ENCODE results near the gene TAMM41.
"Not testable (repeated sequence)": the region's sequence is repeated elsewhere in the genome, so short reads cannot be mapped to it uniquely, and the experiment has no call there.

Gene TAMM41

DNA sequence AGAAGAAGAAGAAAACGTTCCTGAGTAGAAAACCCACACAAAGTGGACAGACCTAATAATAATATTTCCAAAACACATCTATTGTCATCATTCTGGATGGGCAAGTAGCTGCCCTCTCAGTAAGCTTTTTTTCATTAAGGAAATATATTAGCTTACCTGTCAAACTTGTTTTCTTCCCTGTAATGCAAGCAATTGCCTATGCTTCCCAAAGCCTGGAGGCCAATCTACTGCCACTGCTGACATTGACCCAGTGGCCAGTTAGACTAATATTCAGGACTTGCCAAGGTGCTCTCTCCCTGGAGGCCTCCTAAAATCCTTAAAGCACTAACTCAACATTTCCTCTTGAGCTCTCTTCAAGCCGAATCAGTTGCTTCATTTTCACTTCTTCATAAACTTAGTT is 86.7 kb downstream of the TAMM41 start:
- DNase-seq, result no peak

DNA sequence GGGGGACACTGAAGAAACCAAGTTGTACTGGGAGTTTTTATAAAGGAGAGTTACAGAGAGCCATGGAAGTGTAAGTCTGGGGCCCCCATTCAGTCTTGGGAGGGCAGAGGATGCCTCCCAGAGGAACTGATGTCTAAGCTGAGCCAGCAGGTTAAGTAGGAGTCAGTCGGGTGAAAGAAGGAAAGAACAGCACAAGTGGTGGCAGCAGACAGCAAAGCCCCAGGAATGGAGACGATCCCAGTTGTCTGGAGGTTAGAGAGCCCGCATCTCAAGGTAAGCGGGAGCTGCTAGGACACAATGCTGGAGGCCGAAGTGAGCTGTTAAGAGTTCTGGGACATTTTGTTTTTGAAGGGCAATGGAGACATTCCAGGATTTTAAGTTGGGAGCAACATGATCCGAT is 88.8 kb downstream of the TAMM41 start:
- DNase-seq, result no peak

DNA sequence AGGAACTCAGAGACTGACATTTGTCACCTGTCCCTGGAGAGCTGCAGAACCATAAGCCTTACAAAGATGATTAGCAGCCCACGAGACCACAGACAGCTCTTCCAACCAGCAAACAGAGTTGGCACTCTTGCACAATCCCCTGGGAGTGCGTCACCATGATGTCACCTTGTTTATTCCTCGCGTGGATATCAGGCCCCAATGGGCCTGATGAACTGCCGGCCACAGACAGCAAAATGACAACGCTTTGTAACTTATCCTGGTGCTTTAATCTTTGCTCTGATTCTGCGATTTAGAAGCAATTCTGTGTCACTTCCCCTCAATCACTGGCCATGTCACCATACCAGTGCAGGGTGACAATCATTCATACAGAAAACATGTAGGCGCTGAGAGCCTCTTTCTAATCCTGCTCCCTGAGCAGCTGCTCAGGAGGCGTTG is 89.2 kb downstream of the TAMM41 start:
- no peak for DNase-seq

DNA sequence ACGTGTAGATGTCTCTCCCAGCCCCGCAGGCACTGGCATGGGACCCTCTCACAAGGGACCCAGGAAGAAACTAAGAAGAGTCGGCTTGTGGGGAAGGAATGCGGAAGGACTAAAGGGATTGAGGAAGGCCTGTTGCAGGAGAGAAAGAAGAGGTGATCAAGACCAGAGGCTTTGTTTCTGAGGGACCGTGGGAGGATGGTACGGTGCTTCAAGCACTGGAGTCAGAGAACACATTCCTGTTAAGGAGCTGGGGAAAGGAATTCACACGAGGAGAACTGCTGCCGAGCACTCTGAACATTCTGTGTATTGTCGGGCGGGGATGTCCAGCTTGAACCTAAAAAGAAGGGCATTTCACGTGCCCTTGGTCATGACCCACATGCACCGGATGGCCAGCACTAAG is 91.4 kb downstream of the TAMM41 start:
- no peak for DNase-seq

DNA sequence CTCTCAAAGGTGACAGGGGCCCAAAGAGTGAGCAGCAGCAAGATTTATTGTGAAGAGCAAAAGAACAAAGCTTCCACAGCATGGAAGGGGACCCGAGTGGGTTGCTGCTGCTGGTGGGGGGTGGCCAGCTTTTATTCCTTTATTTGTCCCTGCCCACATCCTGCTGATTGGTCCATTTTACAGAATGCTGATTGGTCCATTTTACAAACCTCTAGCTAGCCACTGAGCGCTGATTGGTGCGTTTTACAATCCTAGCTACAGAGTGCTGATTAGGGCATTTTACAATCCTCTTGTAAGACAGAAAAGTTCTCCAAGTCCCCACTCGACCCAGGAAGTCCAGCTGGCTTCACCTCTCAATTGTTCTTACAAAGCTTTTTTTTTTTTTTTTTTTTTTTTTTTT is 94.4 kb downstream of the TAMM41 start:
- not testable (repeated sequence) for DNase-seq

DNA sequence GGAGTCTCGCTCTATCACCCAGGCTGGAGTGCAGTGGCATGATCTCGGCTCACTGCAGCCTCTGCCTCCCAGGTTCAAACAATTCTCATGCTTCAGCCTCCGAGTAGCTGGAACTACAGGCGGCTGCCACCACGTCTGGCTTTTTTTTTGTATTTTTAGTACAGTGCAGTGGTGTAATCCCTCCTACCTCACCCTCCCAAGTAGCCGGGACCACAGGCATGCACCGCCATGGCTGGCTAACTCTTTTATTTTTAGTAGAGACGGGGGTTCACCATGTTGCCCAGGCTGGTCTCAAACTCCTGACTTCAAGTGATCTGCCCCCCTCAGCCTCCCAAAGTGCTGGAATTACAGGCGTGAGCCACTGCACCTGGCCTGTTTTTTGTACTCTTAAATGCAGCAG is 98.4 kb downstream of the TAMM41 start:
- not testable (repeated sequence) for DNase-seq

All from NCI-H510A treated with DMSO at 0.1 percent for 48 hours (cell line).